OCI-LY1 (cell line): ENCODE results near the gene L3MBTL4.

Experiments used
- H2AFZ ChIP-seq: fragments of 200-600 bp; sonication (generic), shearing (Covaris generic); 2 replicates; pipeline ENCODE4 v1.6.0; 2014; ENCODE audit warnings: antibody characterized with exemption, mild to moderate bottlenecking, low read length
- H3F3A ChIP-seq: fragments of 200-600 bp; sonication (generic), shearing (Covaris generic); 2 replicates; pipeline ENCODE4 v1.6.0; 2014; ENCODE audit warnings: mild to moderate bottlenecking, antibody characterized with exemption, low read length, moderate library complexity; ENCODE audit not compliant: insufficient read depth
- H3K27ac ChIP-seq: fragments of 200-600 bp; sonication (generic); 2 replicates; pipeline ENCODE4 v1.5.1; 2014; ENCODE audit warnings: low read length, mixed run types, mild to moderate bottlenecking, low read depth; ENCODE audit not compliant: poor library complexity, severe bottlenecking
- H3K27me3 ChIP-seq: fragments of 200-600 bp; sonication (generic); 2 replicates; pipeline ENCODE4 v1.6.0; 2014; ENCODE audit warnings: antibody characterized with exemption, mild to moderate bottlenecking, low read length, moderate library complexity; ENCODE audit not compliant: insufficient read depth
- H3K36me3 ChIP-seq: fragments of 200-600 bp; sonication (generic); 2 replicates; pipeline ENCODE4 v1.6.1; 2014; ENCODE audit warnings: mild to moderate bottlenecking, antibody characterized with exemption, low read length, moderate library complexity, mixed read lengths; ENCODE audit not compliant: insufficient read depth
- H3K4me1 ChIP-seq: fragments of 200-600 bp; sonication (generic); 2 replicates; pipeline ENCODE4 v1.5.1; 2014; ENCODE audit warnings: mild to moderate bottlenecking, low read length, moderate library complexity; ENCODE audit not compliant: insufficient read depth, severe bottlenecking
- H3K4me2 ChIP-seq: fragments of 200-600 bp; sonication (generic), shearing (Covaris generic); 2 replicates; pipeline ENCODE4 v1.6.1; 2014; ENCODE audit warnings: low read length
- H3K4me3 ChIP-seq: fragments of 200-600 bp; sonication (generic); 2 replicates; pipeline ENCODE4 v1.5.1; 2014; ENCODE audit warnings: low read length, low read depth, mild to moderate bottlenecking, mixed read lengths; ENCODE audit not compliant: poor library complexity, severe bottlenecking
- H3K79me2 ChIP-seq: fragments of 200-600 bp; shearing (Covaris generic); 2 replicates; pipeline ENCODE4 v1.6.1; 2016; ENCODE audit warnings: mixed run types, low read length, mixed read lengths; ENCODE audit not compliant: insufficient read depth
- H3K9ac ChIP-seq: fragments of 200-600 bp; sonication (generic), shearing (Covaris generic); 2 replicates; pipeline ENCODE4 v1.6.1; 2014; ENCODE audit warnings: mild to moderate bottlenecking, low read length, mixed read lengths
- H3K9me2 ChIP-seq: fragments of 200-600 bp; sonication (generic), shearing (Covaris generic); 2 replicates; pipeline ENCODE4 v1.6.1; 2014; ENCODE audit warnings: low read depth, mild to moderate bottlenecking, low read length, mixed read lengths
- H3K9me3 ChIP-seq: fragments of 200-600 bp; shearing (Covaris generic); 2 replicates; pipeline ENCODE4 v1.6.1; 2014; ENCODE audit warnings: low read length, mixed read lengths
- H4K20me1 ChIP-seq: fragments of 200-600 bp; sonication (generic), shearing (Covaris generic); 2 replicates; pipeline ENCODE4 v1.6.0; 2016; ENCODE audit warnings: mild to moderate bottlenecking, low read length; ENCODE audit not compliant: insufficient read depth
- CTCF ChIP-seq: fragments of 200-600 bp; sonication (generic), shearing (Covaris generic); IDR thresholded peaks from 2 replicates; pipeline ENCODE4 v1.5.1; 2017; ENCODE audit warnings: mild to moderate bottlenecking, antibody characterized with exemption, low read length, moderate library complexity, mixed read lengths
- EZH2 ChIP-seq: fragments of 200-600 bp; sonication (generic), shearing (Covaris generic); IDR thresholded peaks from 2 replicates; pipeline ENCODE4 v1.8.0; 2017; ENCODE audit warnings: borderline replicate concordance, mixed run types, mild to moderate bottlenecking, antibody characterized with exemption, low read length, moderate library complexity, mixed read lengths

Gene L3MBTL4

GRCh38 chr18:6088432-6088831 is 326.3 kb downstream of the L3MBTL4 start:
- no peak overlapping the region for H3K9ac ChIP-seq
- H3K27ac ChIP-seq: no peak overlapping the region
- H3K27me3 ChIP-seq: no peaks in the 10 kb centered on the region
- H3K9me3 ChIP-seq: no peaks in the 10 kb centered on the region
- no peak overlapping the region for H3K4me3 ChIP-seq
- H3K36me3 ChIP-seq: no peaks in the 10 kb centered on the region
- no peaks in the 10 kb centered on the region for H4K20me1 ChIP-seq
- H3F3A ChIP-seq: no peaks in the 10 kb centered on the region
- TF ChIP-seq CTCF: no peak
- no peak for TF ChIP-seq EZH2
- H3K4me2 ChIP-seq: no peak overlapping the region
- no peaks in the 10 kb centered on the region for H3K79me2 ChIP-seq
- no peak overlapping the region for H2AFZ ChIP-seq
- H3K4me1 ChIP-seq: no peaks in the 10 kb centered on the region
- no peaks in the 10 kb centered on the region for H3K9me2 ChIP-seq

GRCh38 chr18:6086731-6087130 is 328.0 kb downstream of the L3MBTL4 start:
- no peaks in the 10 kb centered on the region for H3K27me3 ChIP-seq
- H3K36me3 ChIP-seq: no peaks in the 10 kb centered on the region
- H3K4me2 ChIP-seq: no peak overlapping the region
- no peaks in the 10 kb centered on the region for H3K9me2 ChIP-seq
- H3F3A ChIP-seq: no peaks in the 10 kb centered on the region
- H2AFZ ChIP-seq: no peak overlapping the region
- TF ChIP-seq CTCF (no peak), EZH2 (no peak)
- no peaks in the 10 kb centered on the region for H3K4me1 ChIP-seq
- H3K27ac ChIP-seq: no peak overlapping the region
- no peaks in the 10 kb centered on the region for H4K20me1 ChIP-seq
- H3K9ac ChIP-seq: no peak overlapping the region
- no peak overlapping the region for H3K4me3 ChIP-seq
- no peaks in the 10 kb centered on the region for H3K9me3 ChIP-seq
- H3K79me2 ChIP-seq: no peaks in the 10 kb centered on the region

GRCh38 chr18:6079406-6079805 is 335.3 kb downstream of the L3MBTL4 start:
- Histone ChIP-seq H2AFZ (no peak overlapping the region), H3K36me3 (no peaks in the 10 kb centered on the region), H3K9me3 (no peaks in the 10 kb centered on the region), H3K4me1 (no peaks in the 10 kb centered on the region), H3K27ac (no peak overlapping the region), H4K20me1 (no peaks in the 10 kb centered on the region), H3K79me2 (no peaks in the 10 kb centered on the region), H3F3A (no peaks in the 10 kb centered on the region), H3K9ac (no peak overlapping the region), H3K4me2 (no peak overlapping the region), H3K9me2 (no peaks in the 10 kb centered on the region), H3K4me3 (no peak overlapping the region), H3K27me3 (no peaks in the 10 kb centered on the region)
- TF ChIP-seq CTCF (no peak), EZH2 (no peak)
